H1 (cell line): Measurements from ENCODE around the gene ZNF550. TPM values are rescaled to one million over a fixed set of nuclear protein-coding genes. Genes with fewer than 3 reads are reported as not detected.

ENCODE experiments used
- CHD2 ChIP-seq: IDR thresholded peaks from 2 replicates; pipeline ENCODE4 v1.6.1; 2012; ENCODE audit warnings: low read length, improper control_type of control experiment
- polyA plus RNA-seq, 7 experiments: library from polyadenylated mRNA; depleted of rRNA in 3 of 7; stranded (reverse) in 5 of 7; unstranded in 2 of 7; fragments of >200 nt in 5 of 7; fragments of 200-250 nt in 2 of 7; gene quantifications; 1 replicate in 5 of 7; 2 replicates in 1 of 7; 4 replicates in 1 of 7; pipeline versions ENCODE4 v1.2.1 to v1.2.3, GENCODE V29; 2011 to 2013; ENCODE audit warnings: missing spikeins in 2 of 7, mixed read lengths in 2 of 7
- total RNA-seq: library from RNA; stranded (reverse); fragmentation: NEBNext Ultra II Directional; extraction: Animal tissue kit (Norgen Biotek cat#: 25700); gene quantifications from 2 replicates; pipeline ENCODE4 v1.2.1, GENCODE V29; 2021
- TF ChIP-seq, protein P1 (sequence below): IDR thresholded peaks from 2 replicates; pipeline ENCODE4 v1.6.1; 2011; ENCODE audit warnings: low read depth, mild to moderate bottlenecking, low read length; ENCODE audit not compliant: insufficient read depth

ZNF550 gene
- total and polyA plus RNA-seq, 2 of the 8 experiments (the other 6 are each of a cell fraction or from before 2014, with no cell fraction given): 4.5 to 10.7 TPM

DNA sequence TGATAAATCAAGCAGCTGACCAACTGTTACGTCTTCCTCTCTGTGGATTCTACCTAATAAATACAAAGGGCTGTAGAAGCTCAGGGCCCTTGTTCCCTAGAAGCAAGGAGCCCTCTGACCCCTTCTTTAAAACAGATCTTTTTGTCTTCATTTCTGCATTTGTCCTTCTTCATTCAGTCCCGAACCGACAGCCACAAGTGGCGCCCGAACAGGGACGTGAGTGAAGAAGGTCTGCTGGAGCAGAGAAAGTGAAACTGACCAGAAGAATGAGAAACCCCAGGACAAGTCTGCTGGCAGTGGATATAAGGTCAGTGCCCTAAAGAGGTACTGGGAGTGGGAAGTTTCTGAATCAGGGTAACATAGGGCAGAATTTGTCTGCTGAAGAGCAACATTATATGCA lies 46.8 kb downstream of the ZNF550 start (continued):
- TF ChIP-seq CHD2: no peak
- TF ChIP-seq, protein P1, sequence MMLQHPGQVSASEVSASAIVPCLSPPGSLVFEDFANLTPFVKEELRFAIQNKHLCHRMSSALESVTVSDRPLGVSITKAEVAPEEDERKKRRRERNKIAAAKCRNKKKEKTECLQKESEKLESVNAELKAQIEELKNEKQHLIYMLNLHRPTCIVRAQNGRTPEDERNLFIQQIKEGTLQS: no peak
